Keratinocyte (primary cell): ENCODE measurements around the gene CDCP2. TPM values are rescaled to one million over a fixed set of nuclear protein-coding genes. Genes with fewer than 3 reads are reported as not detected.

Experiments
- DNase-seq: peaks from one replicate; pipeline ENCODE4 v3.0.0-alpha.2; 2011; ENCODE audit warnings: low read depth, missing footprints, low spot score
- FAIRE-seq: peaks from 2 replicates; lab custom pipeline; 2011; peaks lifted over from hg19 to GRCh38; lab: Jason Lieb, UNC
- H2AFZ ChIP-seq: 2 replicates; pipeline ENCODE4 v1.6.0; 2012; ENCODE audit warnings: low read length, control low read depth, inconsistent platforms; ENCODE audit not compliant: control insufficient read depth
- H3K27ac ChIP-seq: 2 replicates; pipeline ENCODE4 v1.5.1; 2011; ENCODE audit warnings: low read length; ENCODE audit not compliant: control insufficient read depth, insufficient read depth
- H3K27me3 ChIP-seq: 3 replicates; pipeline ENCODE4 v1.6.0; 2011; ENCODE audit warnings: low read length; ENCODE audit not compliant: control insufficient read depth, insufficient read depth; ENCODE audit errors: extremely low read depth
- H3K36me3 ChIP-seq, 2 experiments: 2 replicates in 1 of 2; 3 replicates in 1 of 2; pipeline ENCODE4 v1.5.1; 2011; ENCODE audit warnings: low read length in 2 of 2, mild to moderate bottlenecking in 1 of 2; ENCODE audit not compliant: control insufficient read depth in 2 of 2, insufficient read depth in 2 of 2; ENCODE audit errors: extremely low read depth in 1 of 2
- H3K4me1 ChIP-seq: 3 replicates; pipeline ENCODE4 v1.5.1; 2011; ENCODE audit warnings: low read length; ENCODE audit not compliant: control insufficient read depth, insufficient read depth; ENCODE audit errors: extremely low read depth
- H3K4me2 ChIP-seq: 3 replicates; pipeline ENCODE4 v1.6.0; 2011; ENCODE audit warnings: low read depth, low read length; ENCODE audit not compliant: control insufficient read depth, insufficient read depth; ENCODE audit errors: extremely low read depth
- H3K4me3 ChIP-seq, 3 experiments: fragments of 200-600 bp in 1 of 3; sonication (generic) in 1 of 3; 2 replicates in 2 of 3; 3 replicates in 1 of 3; pipeline ENCODE4 v1.5.1; 2011 to 2016; ENCODE audit warnings: low read length in 3 of 3, mild to moderate bottlenecking in 3 of 3, control low read depth in 2 of 3, inconsistent platforms in 1 of 3, low read depth in 1 of 3, mixed read lengths in 1 of 3, mixed run types in 1 of 3, moderate library complexity in 1 of 3; ENCODE audit not compliant: control insufficient read depth in 2 of 3, insufficient read depth in 2 of 3; ENCODE audit errors: extremely low read depth in 1 of 3
- H3K79me2 ChIP-seq: 2 replicates; pipeline ENCODE4 v1.6.0; 2012; ENCODE audit warnings: low read length; ENCODE audit not compliant: control insufficient read depth, insufficient read depth
- H3K9ac ChIP-seq: 3 replicates; pipeline ENCODE4 v1.6.0; 2011; ENCODE audit warnings: low read length; ENCODE audit not compliant: control insufficient read depth, insufficient read depth; ENCODE audit errors: extremely low read depth
- H3K9me1 ChIP-seq: 3 replicates; pipeline ENCODE4 v1.6.0; 2011; ENCODE audit warnings: low read length; ENCODE audit not compliant: control insufficient read depth, insufficient read depth; ENCODE audit errors: extremely low read depth
- H3K9me3 ChIP-seq: 2 replicates; pipeline ENCODE4 v1.5.1; 2012; ENCODE audit warnings: low read depth, low read length; ENCODE audit not compliant: control insufficient read depth
- H4K20me1 ChIP-seq: 3 replicates; pipeline ENCODE4 v1.6.0; 2011; ENCODE audit warnings: low read length; ENCODE audit not compliant: control insufficient read depth, insufficient read depth; ENCODE audit errors: extremely low read depth
- CTCF ChIP-seq, 3 experiments: IDR thresholded peaks in 1 of 3; conservative IDR thresholded peaks in 1 of 3; optimal IDR thresholded peaks in 1 of 3; 2 replicates in 2 of 3; 3 replicates in 1 of 3; pipeline versions ENCODE3 to v1.5.1; 2011; ENCODE audit warnings: low read length in 3 of 3, mild to moderate bottlenecking in 3 of 3, moderate library complexity in 2 of 3, control low read depth in 1 of 3, inconsistent platforms in 1 of 3; ENCODE audit not compliant: insufficient read depth in 2 of 3; ENCODE audit errors: extremely low read depth in 1 of 3
- EZH2 ChIP-seq: IDR thresholded peaks from one replicate; pipeline ENCODE4 v1.6.1; 2012; ENCODE audit warnings: inconsistent platforms, mild to moderate bottlenecking, low read length, moderate library complexity
- dilution Hi-C: fragments of 300-500 bp; cut with MboI; formaldehyde crosslinking; loops from one replicate; pipeline ENCODE4 v1.7.0; 2020; ENCODE audit warnings: low sequenced_read_pairs; ENCODE audit not compliant: extremely low pct_ligation_motif_present
- polyA plus RNA-seq, 5 experiments: library from polyadenylated mRNA; depleted of rRNA in 3 of 5; stranded (reverse) in 3 of 5; stranded (forward) in 1 of 5; unstranded in 1 of 5; fragments of >200 nt; gene quantifications; 1 replicate in 1 of 5; 2 replicates in 3 of 5; 3 replicates in 1 of 5; pipeline versions ENCODE4 v1.2.1 to v1.2.3, GENCODE V29; 2011 to 2012; ENCODE audit warnings: missing spikeins in 2 of 5, low read depth in 1 of 5, low replicate concordance in 1 of 5

CDCP2 gene
- polyA plus RNA-seq, 1 donor (not counting 4 experiments of a cell fraction or from before 2014, with no cell fraction given) = not detected

DNA sequence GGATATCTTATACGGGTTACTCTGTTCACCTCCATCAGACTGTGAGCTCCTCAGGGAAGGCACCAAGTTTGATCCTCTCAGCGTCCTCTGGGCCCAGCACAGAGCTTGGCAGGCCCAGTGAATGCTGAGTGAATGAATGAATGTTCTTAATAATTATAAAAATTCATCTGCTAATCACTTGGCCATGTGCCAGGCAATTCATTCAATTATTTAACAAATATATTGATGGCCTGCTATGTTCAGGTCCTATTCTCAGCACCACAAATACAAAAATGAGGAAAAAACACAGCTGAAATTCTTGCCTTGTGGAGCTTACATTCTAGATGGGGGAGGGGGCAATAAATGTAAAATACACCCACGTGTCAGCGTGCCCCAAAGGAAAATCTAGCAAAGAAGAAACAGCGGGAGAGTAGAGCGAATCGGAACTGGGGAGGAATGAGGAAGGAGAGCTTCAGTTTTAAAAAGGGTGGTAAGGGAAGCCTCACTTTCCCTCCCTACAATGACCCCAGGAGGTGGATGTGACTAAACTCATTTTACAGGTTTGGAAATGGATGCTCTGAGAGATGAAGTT, 15.8 kb downstream of the CDCP2 start:
- TF ChIP-seq CTCF (optimal IDR thresholded peaks at IDR 0.05 in 1 of 3, IDR thresholded peaks at IDR 0.05 in 1 of 3, conservative IDR thresholded peaks at IDR 0.05 in 1 of 3; ENCODE audit: extremely low read depth in 1 of 3, insufficient read depth in 2 of 3, low read length in 3 of 3) (no peak), EZH2 (no peak)
- dilution Hi-C loops = no loop called here
- DNase-seq (no peak), FAIRE-seq (no peak)
- peaks cover 2% of the 10 kb centered on the region for H3K27me3 ChIP-seq
- H3K36me3 ChIP-seq = no peaks in the 10 kb centered on the region
- H4K20me1 ChIP-seq = no peaks in the 10 kb centered on the region
- H3K27ac ChIP-seq = no peak overlapping the region
- no peaks in the 10 kb centered on the region for H3K79me2 ChIP-seq
- no peak overlapping the region for H2AFZ ChIP-seq
- no peaks in the 10 kb centered on the region for H3K9me1 ChIP-seq
- no peak overlapping the region for H3K9ac ChIP-seq
- no peak overlapping the region for H3K4me3 ChIP-seq
- H3K4me2 ChIP-seq = no peak overlapping the region
- H3K4me1 ChIP-seq = no peaks in the 10 kb centered on the region
- H3K9me3 ChIP-seq = no peaks in the 10 kb centered on the region

- Histone ChIP-seq H3K27me3 (peaks cover 6% of the 10 kb centered on the region), H2AFZ (no peak overlapping the region), H3K9me3 (no peaks in the 10 kb centered on the region), H3K36me3 (no peaks in the 10 kb centered on the region), H4K20me1 (no peaks in the 10 kb centered on the region), H3K27ac (no peak overlapping the region), H3K79me2 (no peaks in the 10 kb centered on the region), H3K9ac (no peak overlapping the region), H3K9me1 (no peaks in the 10 kb centered on the region), H3K4me1 (no peaks in the 10 kb centered on the region), H3K4me3 (no peak overlapping the region), H3K4me2 (no peak overlapping the region)
- dilution Hi-C loops = no loop called here
- TF ChIP-seq CTCF (optimal IDR thresholded peaks at IDR 0.05 in 1 of 3, IDR thresholded peaks at IDR 0.05 in 1 of 3, conservative IDR thresholded peaks at IDR 0.05 in 1 of 3; ENCODE audit: extremely low read depth in 1 of 3, insufficient read depth in 2 of 3, low read length in 3 of 3) (no peak), EZH2 (no peak)
- DNase-seq = no peak
- no peak for FAIRE-seq
Measured at GRCh38 chr1:54136269-54136896, 16.4 kb downstream of the CDCP2 start.
